KBM-7 (cell line): ENCODE results near the gene VIM.
"Not testable (repeated sequence)": the region's sequence is repeated elsewhere in the genome, so short reads cannot be mapped to it uniquely, and the experiment has no call there.

Experiments
- DNase-seq: peaks from one replicate; pipeline ENCODE4 v3.0.0-alpha.2; 2015
- in situ Hi-C: fragments of 300-500 bp; cut with MboI; formaldehyde crosslinking; loops from 2 replicates; pipeline ENCODE4 v1.14.3; 2020; ENCODE audit warnings: low sequenced_read_pairs, low pct_unique_long_range_greater_than_20kb, mixed read lengths

VIM gene

DNA sequence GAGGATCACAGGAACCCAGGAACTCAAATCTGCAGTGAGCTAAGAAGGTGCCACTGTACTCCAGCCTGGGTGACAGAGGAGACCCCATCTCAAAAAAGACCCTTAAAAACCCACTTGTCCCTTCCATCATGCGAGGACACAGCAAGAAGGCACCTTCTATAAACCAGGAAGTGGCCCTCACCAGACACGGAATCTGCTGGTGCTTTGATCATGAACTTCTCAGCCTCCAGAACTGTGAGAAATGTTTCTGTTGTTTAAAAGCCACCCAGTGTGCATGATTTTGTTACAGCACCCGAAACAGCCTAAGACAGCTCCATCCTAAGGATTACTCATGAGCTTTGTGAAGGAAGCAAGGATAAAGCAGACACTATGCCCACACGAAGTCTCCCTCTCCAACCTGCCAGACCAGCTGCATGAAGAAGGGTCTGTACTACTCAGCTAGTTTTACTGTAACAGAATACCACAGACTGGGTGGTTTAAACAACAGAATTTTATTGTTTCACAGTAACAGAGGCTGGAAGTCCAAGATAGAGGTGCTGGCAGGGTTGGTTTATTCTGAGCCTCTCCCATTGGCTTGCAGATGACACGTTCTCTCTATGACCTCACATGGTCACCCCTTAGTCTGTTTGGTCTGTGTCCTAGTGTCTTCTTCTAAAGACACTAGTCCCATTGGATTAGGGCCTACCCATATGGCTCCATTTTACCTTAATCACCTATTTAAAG lies 13.7 kb downstream of the VIM start:
- DNase-seq = no peak
- in situ Hi-C loops = loop anchor here (25.0 kb wide), 1 partner anchor 354 kb away; no protein-coding TSS in a partner anchor

DNA sequence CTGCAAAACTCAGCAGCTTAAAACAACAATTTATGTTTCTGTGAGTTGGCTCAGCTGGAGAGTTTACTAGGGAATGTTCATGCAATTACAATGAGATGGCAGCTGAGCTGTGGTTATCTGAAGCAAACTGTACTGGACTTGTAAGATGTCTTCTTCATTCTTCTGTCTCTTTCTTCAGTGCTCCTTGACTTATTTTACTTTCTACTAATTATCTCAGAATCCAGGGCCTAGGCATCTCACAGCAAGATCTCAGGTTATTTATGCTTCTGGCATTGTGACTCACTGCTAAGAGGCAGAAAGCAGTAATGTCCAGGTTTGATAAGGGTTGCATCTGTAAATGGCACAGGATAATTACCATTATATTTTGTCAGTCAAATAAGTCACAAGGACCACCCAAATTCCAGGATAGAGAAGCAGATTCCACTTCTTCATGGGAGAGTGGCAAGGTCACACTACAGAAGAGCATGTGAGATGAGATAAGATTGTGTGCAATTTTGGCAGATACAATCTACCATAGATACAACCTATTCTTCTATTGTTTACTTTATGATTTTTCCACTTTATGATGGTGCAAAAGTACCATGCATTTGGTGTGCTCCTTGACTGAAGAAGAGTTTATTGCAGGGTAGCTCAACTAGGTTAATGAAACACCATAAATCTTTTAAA lies 16.8 kb downstream of the VIM start:
- in situ Hi-C loops = loop anchor here (25.0 kb wide), 1 partner anchor 358 kb away; no protein-coding TSS in a partner anchor
- no peak for DNase-seq

DNA sequence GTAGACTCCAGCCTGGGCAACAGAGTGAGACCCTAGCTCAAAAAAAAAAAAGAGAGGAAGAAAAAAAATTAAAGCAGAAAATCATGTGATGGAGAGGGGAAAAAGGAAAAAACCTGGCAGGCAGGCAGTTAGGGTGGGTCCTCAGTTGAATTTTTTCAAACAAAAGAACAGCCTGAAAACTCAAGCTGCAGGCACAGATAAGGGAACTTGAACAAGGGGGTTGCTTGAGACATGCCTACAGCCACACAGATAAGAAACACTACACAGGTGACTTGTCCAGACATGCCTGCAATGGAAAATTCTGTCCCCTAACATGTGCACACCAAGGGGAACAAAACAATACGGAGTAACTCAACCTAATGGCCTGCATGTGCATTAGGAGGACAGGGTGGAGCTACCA lies 19.2 kb downstream of the VIM start:
- DNase-seq = peak; percentile 69
- in situ Hi-C loops = loop anchor here (25.0 kb wide), 1 partner anchor 360 kb away; no protein-coding TSS in a partner anchor

DNA sequence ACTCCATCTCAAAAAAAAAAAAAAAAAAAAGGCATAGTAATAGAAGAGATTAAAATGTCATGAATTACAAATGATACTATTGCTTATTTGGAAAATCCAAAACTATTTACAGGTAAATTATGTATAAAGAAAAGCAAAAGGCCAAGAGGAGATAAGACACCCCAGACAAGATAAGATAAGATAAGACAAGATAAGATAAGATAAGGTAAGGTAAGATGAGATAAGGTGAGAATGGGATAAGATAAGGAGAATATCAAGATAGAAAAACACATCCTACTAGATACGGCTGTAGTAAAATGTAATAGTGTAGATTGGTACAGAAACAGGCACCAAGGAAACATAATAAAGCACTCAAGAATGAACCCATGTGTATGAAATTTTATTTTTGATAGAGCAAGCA lies 20.9 kb downstream of the VIM start:
- no peak for DNase-seq
- in situ Hi-C loops = loop anchor here (25.0 kb wide), 1 partner anchor 362 kb away; no protein-coding TSS in a partner anchor

DNA sequence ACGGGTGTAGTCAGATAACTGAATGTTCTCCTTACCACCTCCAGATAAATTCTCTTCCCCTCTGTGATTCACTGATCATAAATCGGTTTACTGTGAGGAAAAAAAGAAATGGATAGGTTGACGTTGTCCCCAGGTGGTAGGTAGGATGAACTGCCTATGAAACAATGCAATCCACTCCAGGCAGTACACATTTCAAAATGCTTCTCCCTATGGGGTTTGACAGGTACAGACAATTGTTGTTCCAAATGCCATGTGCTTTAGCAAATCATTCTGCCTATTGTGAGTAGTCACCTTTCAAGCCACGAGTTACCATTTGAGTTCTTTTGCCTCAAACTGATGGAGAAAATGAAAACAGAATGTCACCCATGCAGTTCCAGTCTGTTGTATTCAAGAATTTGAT lies 21.8 kb downstream of the VIM start:
- in situ Hi-C loops = loop anchor here (25.0 kb wide), 3 partner anchors 363 to 1363 kb away; no protein-coding TSS in a partner anchor
- peak; percentile 19 for DNase-seq

DNA sequence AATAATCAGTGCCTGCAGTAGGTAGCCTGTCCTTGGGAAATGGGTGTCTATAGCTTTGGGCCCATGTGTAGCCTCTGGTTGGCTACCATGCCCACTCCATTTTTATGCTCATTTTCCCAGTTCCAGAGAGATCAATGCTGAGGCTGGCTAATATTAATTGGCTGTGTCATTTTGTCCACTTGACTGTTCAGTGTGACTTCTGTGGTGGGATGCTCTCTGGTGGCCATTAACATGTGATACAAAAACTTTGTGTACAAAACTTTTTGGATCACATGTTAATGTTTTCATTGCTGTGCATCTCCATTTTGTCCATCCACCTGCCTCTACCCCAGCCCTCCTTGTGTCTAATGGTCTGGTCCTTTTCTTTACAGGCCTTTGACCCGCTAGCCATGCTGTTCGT lies 22.7 kb downstream of the VIM start:
- in situ Hi-C loops = loop anchor here (25.0 kb wide), 2 partner anchors 413 to 1363 kb away; no protein-coding TSS in a partner anchor
- DNase-seq = no peak

DNA sequence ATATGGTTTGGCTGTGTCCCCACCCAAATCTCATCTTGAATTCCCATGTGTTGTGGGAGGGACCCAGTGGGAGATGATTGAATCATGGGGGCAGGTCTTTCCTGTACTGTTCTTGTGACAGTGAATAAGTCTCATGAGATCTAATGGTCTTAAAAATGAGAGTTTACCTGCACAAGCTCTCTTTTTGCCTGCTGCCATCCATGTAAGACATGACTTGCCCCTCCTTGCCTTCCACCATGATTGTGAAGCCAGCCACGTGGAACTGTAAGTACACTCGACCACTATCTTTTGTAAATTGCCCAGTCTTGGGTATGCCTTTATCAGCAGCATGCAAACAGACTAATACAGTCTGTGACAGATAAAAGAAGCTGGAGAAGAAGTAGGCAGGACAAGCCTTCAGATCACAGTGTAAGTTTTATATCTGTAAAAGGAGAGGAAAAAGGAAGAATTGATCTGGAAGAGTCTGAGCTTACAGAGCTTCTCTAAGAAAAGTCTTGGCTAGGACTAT lies 26.6 kb downstream of the VIM start:
- in situ Hi-C loops = loop anchor here (25.0 kb wide), 2 partner anchors 417 to 1367 kb away; no protein-coding TSS in a partner anchor

DNA sequence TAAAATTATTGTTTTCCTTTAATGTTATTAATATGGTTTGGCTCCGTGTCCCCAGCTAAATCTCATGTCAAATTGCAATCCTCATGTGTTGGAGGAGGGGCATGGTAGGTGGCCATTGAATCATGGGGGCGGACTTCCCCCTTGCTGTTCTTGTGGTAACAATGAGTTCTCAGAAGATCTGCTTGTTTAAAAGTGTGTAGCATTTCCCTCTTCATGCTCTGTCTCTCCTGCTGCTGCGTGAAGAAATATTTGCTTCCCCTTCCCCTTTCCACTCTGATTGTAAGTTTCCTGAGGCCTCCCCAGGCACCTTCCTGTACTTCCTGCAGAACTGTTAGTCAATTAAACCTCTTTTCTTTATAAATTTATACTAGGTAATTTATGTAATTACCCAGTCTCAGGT lies 27.5 kb downstream of the VIM start:
- peak; percentile 71 for DNase-seq
- in situ Hi-C loops = loop anchor here (25.0 kb wide), 2 partner anchors 418 to 1368 kb away; no protein-coding TSS in a partner anchor

More for the DNA sequence above, 26.6 kb downstream of the VIM start:
- DNase-seq = not testable (repeated sequence)

DNA sequence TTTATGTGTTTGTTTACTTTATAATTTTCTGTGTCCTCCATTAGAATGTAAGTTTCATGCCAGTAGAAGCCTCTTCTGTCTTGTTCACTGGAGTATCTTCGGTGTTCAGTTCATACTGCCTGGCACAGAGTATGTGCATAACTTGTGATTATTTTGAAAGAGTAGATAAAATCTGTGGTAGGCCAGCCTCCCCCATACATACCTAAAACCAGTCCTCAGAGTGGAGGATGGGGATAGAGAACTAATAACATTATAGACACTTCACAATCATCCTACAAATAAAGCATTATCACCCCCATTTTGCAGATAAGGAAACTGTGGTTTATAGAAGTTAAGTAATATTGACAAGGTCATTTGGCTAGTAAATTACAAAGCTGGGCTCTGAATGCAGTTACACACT lies 28.0 kb downstream of the VIM start:
- in situ Hi-C loops = loop anchor here (25.0 kb wide), 2 partner anchors 419 to 1369 kb away; no protein-coding TSS in a partner anchor
- DNase-seq = no peak

DNA sequence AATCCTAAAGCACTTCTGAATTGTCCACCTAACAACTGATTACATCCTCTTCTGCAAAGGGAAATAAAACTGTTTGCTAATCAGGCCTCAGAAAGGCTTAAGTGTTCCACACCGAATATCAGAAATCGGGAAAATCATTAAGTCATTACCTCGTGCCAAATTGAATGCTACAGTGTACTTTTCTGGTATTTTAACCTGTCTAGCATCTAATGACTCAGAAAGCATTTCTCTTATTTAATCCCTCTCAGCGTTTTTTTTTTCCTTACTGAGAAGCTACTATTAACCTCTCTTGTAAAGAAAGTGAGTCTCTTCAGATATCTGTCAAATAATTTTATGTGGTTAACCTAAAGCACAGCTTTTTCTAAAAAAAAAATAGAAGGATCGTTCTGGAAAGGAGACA lies 28.6 kb downstream of the VIM start:
- in situ Hi-C loops = loop anchor here (25.0 kb wide), 2 partner anchors 419 to 1369 kb away; no protein-coding TSS in a partner anchor

DNA sequence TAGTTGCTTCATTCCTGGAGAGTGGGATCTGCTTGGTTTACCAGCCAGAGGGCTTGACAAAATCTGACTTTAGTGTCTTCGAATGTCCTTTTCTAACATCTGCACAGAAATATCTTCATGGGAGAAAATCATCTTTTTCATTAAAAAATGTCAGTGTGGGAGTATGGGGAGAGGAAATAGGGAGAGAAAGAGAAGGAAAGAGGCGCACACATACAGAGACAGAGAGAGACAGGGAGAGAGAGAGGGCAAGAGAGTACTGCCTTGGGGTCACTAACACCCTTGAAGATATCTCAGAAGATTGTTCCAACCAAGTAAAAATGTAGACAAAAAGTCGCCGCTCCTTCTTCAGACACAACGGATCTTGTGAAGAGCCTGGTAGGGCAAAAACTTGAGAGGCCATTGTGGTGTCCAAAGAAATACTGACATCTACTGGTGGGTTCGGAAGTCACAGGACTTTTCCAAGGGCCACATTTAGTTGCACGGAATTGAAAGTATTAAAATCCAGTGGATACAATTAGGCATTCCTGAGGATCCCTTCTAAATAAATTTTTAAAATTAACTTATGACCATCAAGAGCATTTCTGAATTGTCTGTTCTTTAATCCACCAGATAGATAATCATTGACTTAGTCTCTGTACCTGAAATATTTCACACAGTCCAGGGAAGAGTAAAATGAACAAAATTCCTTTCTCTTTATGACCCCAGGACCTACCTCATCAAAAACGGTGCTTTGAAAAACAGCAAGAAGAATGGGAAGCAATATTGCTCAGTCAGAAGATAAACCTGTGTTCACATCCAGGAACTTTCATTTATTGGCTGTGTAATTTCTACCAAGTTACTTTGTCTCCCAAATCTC lies 29.7 kb downstream of the VIM start:
- peak; percentile 81 for DNase-seq
- in situ Hi-C loops = loop anchor here (25.0 kb wide), 2 partner anchors 420 to 1370 kb away; no protein-coding TSS in a partner anchor

More for the DNA sequence above, 28.6 kb downstream of the VIM start:
- no peak for DNase-seq

DNA sequence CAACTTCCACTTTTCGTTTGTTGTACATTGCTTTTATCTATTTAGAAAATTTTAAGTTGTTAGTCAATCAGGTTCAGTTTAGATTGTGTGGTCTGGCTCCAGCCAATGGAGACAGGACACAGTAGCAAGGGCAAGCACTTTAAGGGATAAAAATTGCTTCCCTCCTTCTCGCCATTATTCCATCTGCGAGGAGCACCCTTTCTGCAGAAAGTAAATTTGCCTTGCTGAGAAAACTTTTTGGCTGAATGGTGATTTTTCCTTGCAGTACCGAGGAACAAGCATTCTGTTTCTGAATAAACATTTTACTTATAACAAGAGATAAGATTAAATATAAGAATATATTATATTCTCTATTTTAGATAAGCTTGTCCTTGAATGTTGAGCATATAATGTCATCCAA lies 34.5 kb downstream of the VIM start:
- DNase-seq = no peak
- in situ Hi-C loops = loop anchor here (25.0 kb wide), 2 partner anchors 425 to 1375 kb away; no protein-coding TSS in a partner anchor

DNA sequence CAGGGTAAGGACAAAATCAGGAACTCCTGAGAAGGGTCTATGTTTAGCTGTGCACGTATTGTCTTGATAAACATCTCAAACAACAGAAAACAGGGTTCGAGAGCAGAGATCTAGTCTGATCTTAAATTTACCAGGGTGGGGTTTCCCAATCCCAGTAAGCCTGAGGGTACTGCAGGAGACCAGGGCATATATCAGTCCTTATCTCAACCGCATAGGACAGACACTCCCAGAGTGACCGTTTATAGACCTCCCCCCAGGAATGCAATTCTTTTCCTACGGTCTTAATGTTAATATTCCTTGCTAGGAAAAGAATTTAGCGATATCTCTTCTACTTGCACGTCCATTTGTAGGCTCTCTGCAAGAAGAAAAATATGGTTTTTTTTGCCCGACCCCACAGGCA lies 35.5 kb downstream of the VIM start:
- in situ Hi-C loops = loop anchor here (25.0 kb wide), 2 partner anchors 426 to 1376 kb away; no protein-coding TSS in a partner anchor

DNA sequence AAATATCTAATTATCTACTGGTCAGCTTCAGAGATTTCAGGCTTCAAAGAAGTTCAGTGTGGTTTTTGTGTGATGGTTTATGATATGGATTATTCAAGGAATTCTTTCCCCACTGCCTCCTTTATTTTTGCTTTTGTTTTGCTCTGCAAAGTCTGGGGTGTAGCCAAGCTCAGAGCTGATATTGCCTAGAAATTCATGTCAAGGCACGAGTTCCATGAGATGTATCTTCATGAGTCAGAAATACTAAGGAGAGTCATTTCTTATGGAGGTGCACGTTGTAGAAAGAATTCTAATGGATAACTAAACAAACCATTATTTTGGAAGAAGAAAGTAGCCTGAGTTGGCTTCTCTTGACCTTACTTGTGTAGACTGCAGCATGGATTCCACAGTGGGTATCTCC lies 37.4 kb downstream of the VIM start:
- no peak for DNase-seq
- in situ Hi-C loops = loop anchor here (25.0 kb wide), 2 partner anchors 428 to 1378 kb away; no protein-coding TSS in a partner anchor

More for the DNA sequence above, 35.5 kb downstream of the VIM start:
- no peak for DNase-seq

DNA sequence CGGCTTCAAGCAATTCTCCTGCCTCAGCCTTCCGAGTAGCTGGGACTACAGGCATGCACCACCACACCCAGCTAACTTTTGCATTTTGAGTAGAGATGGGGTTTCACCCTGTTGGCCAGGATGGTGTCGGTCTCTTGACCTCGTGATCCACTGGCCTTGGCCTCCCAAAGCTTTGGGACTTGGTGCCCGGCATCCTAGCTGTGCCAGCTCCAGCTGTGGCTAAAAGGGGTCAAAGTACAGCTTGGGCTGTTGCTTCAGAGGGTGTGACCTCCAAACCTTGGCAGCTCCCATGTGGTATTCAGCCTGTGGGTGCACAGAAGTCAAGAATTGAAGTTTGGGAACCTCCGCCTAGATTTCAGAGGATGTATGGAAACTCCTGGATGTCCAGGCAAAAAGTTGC lies 38.5 kb downstream of the VIM start:
- DNase-seq = not testable (repeated sequence)
- in situ Hi-C loops = loop anchor here (25.0 kb wide), 2 partner anchors 429 to 1379 kb away; no protein-coding TSS in a partner anchor

DNA sequence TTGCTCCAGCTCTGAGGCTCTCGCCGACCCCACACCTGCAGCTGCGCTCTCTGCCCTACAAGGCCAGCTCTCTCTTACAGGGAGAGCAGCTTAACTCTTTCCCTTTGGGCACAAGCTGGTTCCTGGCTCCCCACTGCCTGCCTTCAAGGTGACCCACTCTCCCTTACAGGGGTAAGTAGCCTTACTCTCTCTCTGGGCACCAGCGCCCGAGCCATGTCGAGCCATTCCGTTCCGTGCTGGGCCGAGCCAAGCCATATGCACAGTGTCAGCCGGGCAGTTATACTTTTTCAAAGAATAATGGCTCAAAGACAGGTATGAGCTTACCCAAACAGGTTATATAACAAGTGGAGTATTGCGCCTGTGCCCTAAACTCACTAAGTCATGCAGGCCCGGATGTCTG lies 44.6 kb downstream of the VIM start:
- no peak for DNase-seq
- in situ Hi-C loops = loop anchor here (25.0 kb wide), 2 partner anchors 435 to 1385 kb away; no protein-coding TSS in a partner anchor

DNA sequence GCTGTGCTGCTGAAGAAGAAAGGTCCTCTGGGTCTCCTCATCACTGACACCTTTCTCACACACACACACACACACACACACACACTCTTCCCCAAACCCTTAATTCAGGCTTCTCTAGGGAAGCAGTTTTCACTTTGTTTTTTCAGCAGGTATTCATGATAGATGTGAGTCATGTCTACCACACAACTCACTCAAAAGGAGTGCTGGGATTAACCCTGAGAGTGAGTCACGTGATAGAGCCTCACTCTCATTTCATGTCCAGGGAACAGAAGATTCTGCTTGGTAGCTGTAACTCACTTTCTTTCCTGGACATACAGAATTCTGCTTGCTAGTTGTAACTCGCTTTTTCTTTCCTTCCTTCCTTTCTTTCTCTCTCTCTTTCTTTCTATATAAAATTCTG lies 45.4 kb downstream of the VIM start:
- in situ Hi-C loops = loop anchor here (25.0 kb wide), 2 partner anchors 436 to 1386 kb away; no protein-coding TSS in a partner anchor

DNA sequence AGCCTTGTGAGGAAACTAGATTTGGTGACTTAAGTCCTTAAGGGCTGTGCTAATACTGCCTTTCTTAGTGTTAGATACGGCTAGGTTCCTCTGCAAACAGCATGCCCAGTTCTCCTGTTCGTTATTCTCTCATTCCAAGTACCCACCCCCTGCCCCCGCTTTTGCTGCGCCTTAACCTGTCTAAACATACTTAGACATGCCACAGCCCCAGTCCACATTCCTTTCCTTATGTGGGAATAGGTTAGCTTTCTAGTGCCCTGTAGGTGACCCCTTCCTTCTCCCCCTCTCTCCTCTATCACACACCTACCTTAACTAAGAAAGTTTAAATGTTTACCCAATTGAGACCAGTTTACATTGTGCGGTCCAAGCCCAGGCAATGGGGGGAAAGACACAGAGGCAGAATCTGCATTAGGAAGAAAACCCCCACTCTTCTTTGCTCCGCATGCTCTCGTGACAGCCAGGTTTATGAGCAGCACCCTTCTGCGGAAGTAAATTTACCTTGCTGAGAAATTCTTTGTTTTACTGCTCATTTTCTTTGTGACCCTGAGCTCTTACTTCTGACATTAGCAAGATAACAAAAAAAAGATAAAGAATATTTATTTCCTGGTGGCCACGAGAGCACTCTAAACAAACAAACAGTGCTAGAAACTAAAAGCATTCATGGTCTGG lies 48.8 kb downstream of the VIM start:
- no peak for DNase-seq
- in situ Hi-C loops = no loop called here

More for the DNA sequence above, 45.4 kb downstream of the VIM start:
- DNase-seq = no peak
